Mammary epithelial cell (primary cell): ENCODE results near the gene ZNF750.

Experiments
- CTCF ChIP-seq, 2 donors: IDR thresholded peaks in 1 of 2; conservative IDR thresholded peaks in 1 of 2; 2 replicates each; pipeline ENCODE4 v1.5.1; 2011 to 2012; ENCODE audit warnings: inconsistent platforms in 2 of 2, low read length in 2 of 2, mild to moderate bottlenecking in 2 of 2, control low read depth in 1 of 2, low read depth in 1 of 2; ENCODE audit not compliant: insufficient read depth in 1 of 2; ENCODE audit errors: extremely low read depth in 1 of 2
- EZH2 ChIP-seq: IDR thresholded peaks from 2 replicates; pipeline ENCODE4 v1.6.1; 2012; ENCODE audit warnings: low read length, inconsistent platforms, borderline replicate concordance

DNA sequence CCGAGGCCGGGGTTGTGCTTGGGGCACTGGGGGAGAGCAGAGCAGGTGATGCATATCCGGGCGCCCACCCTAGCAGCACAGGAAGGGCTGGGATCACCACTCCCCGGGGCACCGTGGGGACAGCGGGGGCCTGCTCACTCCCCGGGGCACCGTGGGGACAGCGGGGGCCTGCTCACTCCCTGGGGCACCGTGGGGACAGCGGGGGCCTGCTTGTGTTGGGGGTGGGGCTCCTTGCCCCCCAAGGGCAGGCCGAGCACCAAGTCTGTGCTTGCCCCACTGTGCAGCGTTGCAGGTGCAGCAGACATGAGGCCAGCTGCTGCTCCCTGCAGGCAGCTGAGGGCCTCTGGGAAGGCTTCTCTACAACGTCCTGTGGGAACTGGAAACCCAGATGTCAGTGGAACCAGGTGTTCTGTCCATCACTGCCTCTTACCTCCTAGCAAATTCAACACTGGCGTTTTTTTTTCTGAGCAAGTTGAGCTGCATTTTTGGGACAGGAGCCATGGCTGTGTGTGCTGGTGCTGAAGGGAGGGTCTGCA, 25.0 kb upstream of the ZNF750 start:
- TF ChIP-seq CTCF (conservative IDR thresholded peaks at IDR 0.05 in 1 of 2, IDR thresholded peaks at IDR 0.05 in 1 of 2; ENCODE audit: extremely low read depth in 1 of 2, insufficient read depth in 1 of 2, low read depth in 1 of 2, low read length in 2 of 2) = no peak
- TF ChIP-seq EZH2 = no peak
